WTC11 (cell line): ENCODE data around the gene GABPB1. TPM values are rescaled to one million over a fixed set of nuclear protein-coding genes. Genes with fewer than 3 reads are reported as not detected.

Source experiments
- ATAC-seq: fragments of 200-7000 bp; cut with Tn5 transposase; 2 replicates; pipeline ENCODE4 v1.10.0; 2021; ENCODE audit warnings: mild to moderate bottlenecking, moderate library complexity
- CTCF ChIA-PET: fragments of 300-600 bp; sonication (Branson Sonifier 250); formaldehyde crosslinking; loops from one replicate; lab custom pipeline; 2021; ENCODE audit warnings: antibody characterized with exemption; lab: Charles Lee
- POLR2A ChIA-PET: fragments of 350-600 bp; sonication (Branson Sonifier 250); formaldehyde crosslinking; loops from one replicate; lab custom pipeline; 2021; ENCODE audit warnings: antibody characterized with exemption; lab: Charles Lee
- DNase-seq: peaks from one replicate; pipeline ENCODE4 v3.0.0; 2021; ENCODE audit warnings: low spot score
- H3K27ac Mint-ChIP-seq: 2 replicates; pipeline ENCODE4 v1.8.0; 2021; ENCODE audit warnings: mixed read lengths
- H3K27me3 Mint-ChIP-seq: 2 replicates; pipeline ENCODE4 v1.8.0; 2021; ENCODE audit warnings: low read depth, mild to moderate bottlenecking, moderate library complexity, mixed read lengths
- H3K36me3 Mint-ChIP-seq: 2 replicates; pipeline ENCODE4 v1.8.0; 2021; ENCODE audit warnings: mixed read lengths
- H3K4me1 Mint-ChIP-seq: 2 replicates; pipeline ENCODE4 v1.8.0; 2022; ENCODE audit warnings: mixed read lengths
- H3K4me3 Mint-ChIP-seq: 2 replicates; pipeline ENCODE4 v1.8.0; 2021; ENCODE audit warnings: mild to moderate bottlenecking, moderate library complexity, mixed read lengths
- H3K9me3 Mint-ChIP-seq: 2 replicates; pipeline ENCODE4 v1.8.0; 2021; ENCODE audit warnings: mixed read lengths
- CREB1 ChIP-seq: sonication (generic); formaldehyde crosslinking; IDR thresholded peaks from 2 replicates; pipeline ENCODE4 v1.8.0; 2023; ENCODE audit warnings: mild to moderate bottlenecking, missing genetic modification reagents
- FOXP1 ChIP-seq: sonication (generic); formaldehyde crosslinking; IDR thresholded peaks from 2 replicates; pipeline ENCODE4 v1.8.0; 2022; ENCODE audit warnings: missing genetic modification reagents, mild to moderate bottlenecking, moderate library complexity, borderline replicate concordance
- GRHL2 ChIP-seq: fragments of 250-450 bp; sonication (Bioruptor Pico); IDR thresholded peaks from 2 replicates; pipeline ENCODE4 v1.8.0; 2022; ENCODE audit warnings: mild to moderate bottlenecking, moderate library complexity; ENCODE audit not compliant: insufficient replicate concordance, severe bottlenecking
- IRF2 ChIP-seq: sonication (generic); formaldehyde crosslinking; IDR thresholded peaks from 2 replicates; pipeline ENCODE4 v1.8.0; 2022; ENCODE audit warnings: low read depth, missing genetic modification reagents, borderline replicate concordance
- JAZF1 ChIP-seq: fragments of 250-450 bp; sonication (Bioruptor Pico); IDR thresholded peaks from 2 replicates; pipeline ENCODE4 v1.9.0; 2021; ENCODE audit warnings: moderate library complexity, mild to moderate bottlenecking, inconsistent platforms
- JUN ChIP-seq: sonication (generic); formaldehyde crosslinking; IDR thresholded peaks from 2 replicates; pipeline ENCODE4 v1.8.0; 2023; ENCODE audit warnings: mild to moderate bottlenecking, missing genetic modification reagents
- NR1H2 ChIP-seq: sonication (generic); formaldehyde crosslinking; IDR thresholded peaks from 2 replicates; pipeline ENCODE4 v1.9.0; 2021; ENCODE audit warnings: mild to moderate bottlenecking, moderate library complexity, missing genetic modification reagents
- STAT6 ChIP-seq: sonication (generic); formaldehyde crosslinking; conservative IDR thresholded peaks from 2 replicates; pipeline ENCODE4 v1.8.1; 2023; ENCODE audit warnings: mild to moderate bottlenecking, low read depth, missing genetic modification reagents, moderate library complexity
- TCF7 ChIP-seq: sonication (generic); formaldehyde crosslinking; IDR thresholded peaks from 2 replicates; pipeline ENCODE4 v1.8.0; 2022; ENCODE audit warnings: mild to moderate bottlenecking, low read depth, missing genetic modification reagents, moderate library complexity
- ZNF232 ChIP-seq: sonication (generic); formaldehyde crosslinking; IDR thresholded peaks from 2 replicates; pipeline ENCODE4 v1.8.0; 2022; ENCODE audit warnings: mild to moderate bottlenecking, missing genetic modification reagents
- ZNF423 ChIP-seq: fragments of 250-450 bp; sonication (Bioruptor Pico); IDR thresholded peaks from 2 replicates; pipeline ENCODE4 v2.1.2; 2022; ENCODE audit warnings: mild to moderate bottlenecking, moderate library complexity
- ZNF425 ChIP-seq: fragments of 250-450 bp; sonication (Bioruptor Pico); conservative IDR thresholded peaks from 2 replicates; pipeline ENCODE4 v1.9.0; 2021; ENCODE audit warnings: mild to moderate bottlenecking
- ZNF671 ChIP-seq: fragments of 250-450 bp; sonication (Bioruptor Pico); IDR thresholded peaks from 2 replicates; pipeline ENCODE4 v1.8.0; 2021; ENCODE audit warnings: mild to moderate bottlenecking
- ZSCAN18 ChIP-seq: fragments of 250-450 bp; sonication (Bioruptor Pico); IDR thresholded peaks from 2 replicates; pipeline ENCODE4 v2.1.2; 2022; ENCODE audit warnings: mild to moderate bottlenecking, moderate library complexity
- total RNA-seq: library from RNA; stranded (reverse); gene quantifications from 3 replicates; pipeline ENCODE4 v1.2.3, GENCODE V29; 2021
- TF ChIP-seq, protein P1 (sequence below): sonication (generic); formaldehyde crosslinking; IDR thresholded peaks from 2 replicates; pipeline ENCODE4 v1.8.1; 2023; ENCODE audit warnings: mild to moderate bottlenecking, moderate library complexity, missing genetic modification reagents
- TF ChIP-seq, protein P2 (sequence below): sonication (generic); formaldehyde crosslinking; IDR thresholded peaks from 2 replicates; pipeline ENCODE4 v1.8.0; 2022; ENCODE audit warnings: missing genetic modification reagents
- TF ChIP-seq, protein P3 (sequence below): fragments of 250-450 bp; sonication (Bioruptor Pico); IDR thresholded peaks from 2 replicates; pipeline ENCODE4 v1.9.0; 2021; ENCODE audit warnings: moderate library complexity, mild to moderate bottlenecking, inconsistent platforms, borderline replicate concordance
- TF ChIP-seq, protein P4 (sequence below): sonication (generic); formaldehyde crosslinking; IDR thresholded peaks from 2 replicates; pipeline ENCODE4 v1.8.1; 2023; ENCODE audit warnings: mild to moderate bottlenecking, missing genetic modification reagents, borderline replicate concordance

GABPB1 gene
- total RNA-seq, 1 experiment from 2014 or later = 28.9 TPM

DNA sequence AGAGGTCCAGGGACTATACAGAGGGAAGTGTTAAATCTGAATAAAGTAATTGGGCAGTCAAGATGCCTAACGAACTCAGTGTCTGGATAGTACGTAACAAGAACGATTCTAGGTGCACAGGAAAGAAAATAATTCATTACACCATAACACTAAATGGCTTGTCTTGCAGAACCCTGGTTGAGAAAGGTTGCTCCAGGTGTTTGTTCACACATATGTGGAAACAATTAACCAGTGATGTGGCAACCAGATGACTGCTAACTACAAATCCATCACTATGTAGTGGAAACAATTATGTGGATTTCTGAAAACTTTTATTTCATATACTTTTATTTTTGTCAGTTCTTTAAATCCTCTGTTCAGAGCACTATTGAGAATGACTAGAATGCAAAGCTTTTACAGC lies 79.1 kb downstream of the GABPB1 start:
- H3K27me3 Mint-ChIP-seq = no peaks in the 10 kb centered on the region
- POLR2A ChIA-PET = no interaction called here
- no peak for ATAC-seq
- H3K4me1 Mint-ChIP-seq = no peaks in the 10 kb centered on the region
- no peak for DNase-seq
- H3K36me3 Mint-ChIP-seq = no peaks in the 10 kb centered on the region
- H3K9me3 Mint-ChIP-seq = no peaks in the 10 kb centered on the region
- TF ChIP-seq ZSCAN18 (CRISPR knock-in tag) (no peak), STAT6 (CRISPR knock-in tag) (no peak), ZNF423 (no peak), GRHL2 (CRISPR knock-in tag) (no peak), JUN (CRISPR knock-in tag) (no peak), CREB1 (CRISPR knock-in tag) (no peak), ZNF425 (CRISPR knock-in tag) (no peak)
- TF ChIP-seq, all 79 proteins: peak for 0
- H3K4me3 Mint-ChIP-seq = no peak overlapping the region
- H3K27ac Mint-ChIP-seq = no peak overlapping the region
- CTCF ChIA-PET = no interaction called here

DNA sequence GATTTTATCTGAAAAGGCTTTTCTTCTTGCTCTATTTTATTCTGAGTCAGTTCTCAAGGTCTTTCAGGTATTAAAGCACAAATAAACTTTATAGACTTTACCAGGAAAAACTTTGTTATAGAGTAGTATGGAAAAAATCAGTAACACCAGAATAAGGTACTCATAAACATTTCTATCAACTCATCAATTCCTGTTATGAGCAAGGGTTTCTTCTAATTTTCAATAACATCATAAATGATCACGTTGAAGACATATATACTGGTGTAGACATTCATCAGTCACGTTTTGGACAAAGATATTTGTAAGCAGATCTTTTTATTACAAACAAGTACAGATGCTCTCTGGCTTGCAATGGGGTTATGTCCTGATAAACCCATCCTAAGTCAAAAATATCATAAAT lies 79.9 kb downstream of the GABPB1 start:
- Mint-ChIP-seq H3K9me3 (no peaks in the 10 kb centered on the region), H3K4me1 (no peaks in the 10 kb centered on the region), H3K27me3 (no peaks in the 10 kb centered on the region), H3K4me3 (no peak overlapping the region), H3K27ac (no peak overlapping the region), H3K36me3 (no peaks in the 10 kb centered on the region)
- no peak for DNase-seq
- CTCF ChIA-PET = no interaction called here
- POLR2A ChIA-PET = no interaction called here
- no peak for ATAC-seq
- TF ChIP-seq, protein P1, sequence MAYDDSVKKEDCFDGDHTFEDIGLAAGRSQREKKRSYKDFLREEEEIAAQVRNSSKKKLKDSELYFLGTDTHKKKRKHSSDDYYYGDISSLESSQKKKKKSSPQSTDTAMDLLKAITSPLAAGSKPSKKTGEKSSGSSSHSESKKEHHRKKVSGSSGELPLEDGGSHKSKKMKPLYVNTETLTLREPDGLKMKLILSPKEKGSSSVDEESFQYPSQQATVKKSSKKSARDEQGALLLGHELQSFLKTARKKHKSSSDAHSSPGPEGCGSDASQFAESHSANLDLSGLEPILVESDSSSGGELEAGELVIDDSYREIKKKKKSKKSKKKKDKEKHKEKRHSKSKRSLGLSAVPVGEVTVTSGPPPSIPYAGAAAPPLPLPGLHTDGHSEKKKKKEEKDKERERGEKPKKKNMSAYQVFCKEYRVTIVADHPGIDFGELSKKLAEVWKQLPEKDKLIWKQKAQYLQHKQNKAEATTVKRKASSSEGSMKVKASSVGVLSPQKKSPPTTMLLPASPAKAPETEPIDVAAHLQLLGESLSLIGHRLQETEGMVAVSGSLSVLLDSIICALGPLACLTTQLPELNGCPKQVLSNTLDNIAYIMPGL (CRISPR knock-in tag) = no peak
- no peak for TF ChIP-seq ZNF232 (CRISPR knock-in tag)
- no peak for TF ChIP-seq IRF2
- TF ChIP-seq, protein P2, sequence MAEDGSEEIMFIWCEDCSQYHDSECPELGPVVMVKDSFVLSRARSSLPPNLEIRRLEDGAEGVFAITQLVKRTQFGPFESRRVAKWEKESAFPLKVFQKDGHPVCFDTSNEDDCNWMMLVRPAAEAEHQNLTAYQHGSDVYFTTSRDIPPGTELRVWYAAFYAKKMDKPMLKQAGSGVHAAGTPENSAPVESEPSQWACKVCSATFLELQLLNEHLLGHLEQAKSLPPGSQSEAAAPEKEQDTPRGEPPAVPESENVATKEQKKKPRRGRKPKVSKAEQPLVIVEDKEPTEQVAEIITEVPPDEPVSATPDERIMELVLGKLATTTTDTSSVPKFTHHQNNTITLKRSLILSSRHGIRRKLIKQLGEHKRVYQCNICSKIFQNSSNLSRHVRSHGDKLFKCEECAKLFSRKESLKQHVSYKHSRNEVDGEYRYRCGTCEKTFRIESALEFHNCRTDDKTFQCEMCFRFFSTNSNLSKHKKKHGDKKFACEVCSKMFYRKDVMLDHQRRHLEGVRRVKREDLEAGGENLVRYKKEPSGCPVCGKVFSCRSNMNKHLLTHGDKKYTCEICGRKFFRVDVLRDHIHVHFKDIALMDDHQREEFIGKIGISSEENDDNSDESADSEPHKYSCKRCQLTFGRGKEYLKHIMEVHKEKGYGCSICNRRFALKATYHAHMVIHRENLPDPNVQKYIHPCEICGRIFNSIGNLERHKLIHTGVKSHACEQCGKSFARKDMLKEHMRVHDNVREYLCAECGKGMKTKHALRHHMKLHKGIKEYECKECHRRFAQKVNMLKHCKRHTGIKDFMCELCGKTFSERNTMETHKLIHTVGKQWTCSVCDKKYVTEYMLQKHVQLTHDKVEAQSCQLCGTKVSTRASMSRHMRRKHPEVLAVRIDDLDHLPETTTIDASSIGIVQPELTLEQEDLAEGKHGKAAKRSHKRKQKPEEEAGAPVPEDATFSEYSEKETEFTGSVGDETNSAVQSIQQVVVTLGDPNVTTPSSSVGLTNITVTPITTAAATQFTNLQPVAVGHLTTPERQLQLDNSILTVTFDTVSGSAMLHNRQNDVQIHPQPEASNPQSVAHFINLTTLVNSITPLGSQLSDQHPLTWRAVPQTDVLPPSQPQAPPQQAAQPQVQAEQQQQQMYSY (CRISPR knock-in tag) = no peak
- TF ChIP-seq ZNF671 = no peak
- no peak for TF ChIP-seq JAZF1 (CRISPR knock-in tag)
- TF ChIP-seq, protein P3, sequence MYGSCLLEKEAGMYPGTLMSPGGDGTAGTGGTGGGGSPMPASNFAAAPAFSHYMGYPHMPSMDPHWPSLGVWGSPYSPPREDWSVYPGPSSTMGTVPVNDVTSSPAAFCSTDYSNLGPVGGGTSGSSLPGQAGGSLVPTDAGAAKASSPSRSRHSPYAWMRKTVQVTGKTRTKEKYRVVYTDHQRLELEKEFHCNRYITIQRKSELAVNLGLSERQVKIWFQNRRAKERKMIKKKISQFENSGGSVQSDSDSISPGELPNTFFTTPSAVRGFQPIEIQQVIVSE (CRISPR knock-in tag) = no peak
- TF ChIP-seq FOXP1 (CRISPR knock-in tag) = no peak
- TF ChIP-seq, protein P4, sequence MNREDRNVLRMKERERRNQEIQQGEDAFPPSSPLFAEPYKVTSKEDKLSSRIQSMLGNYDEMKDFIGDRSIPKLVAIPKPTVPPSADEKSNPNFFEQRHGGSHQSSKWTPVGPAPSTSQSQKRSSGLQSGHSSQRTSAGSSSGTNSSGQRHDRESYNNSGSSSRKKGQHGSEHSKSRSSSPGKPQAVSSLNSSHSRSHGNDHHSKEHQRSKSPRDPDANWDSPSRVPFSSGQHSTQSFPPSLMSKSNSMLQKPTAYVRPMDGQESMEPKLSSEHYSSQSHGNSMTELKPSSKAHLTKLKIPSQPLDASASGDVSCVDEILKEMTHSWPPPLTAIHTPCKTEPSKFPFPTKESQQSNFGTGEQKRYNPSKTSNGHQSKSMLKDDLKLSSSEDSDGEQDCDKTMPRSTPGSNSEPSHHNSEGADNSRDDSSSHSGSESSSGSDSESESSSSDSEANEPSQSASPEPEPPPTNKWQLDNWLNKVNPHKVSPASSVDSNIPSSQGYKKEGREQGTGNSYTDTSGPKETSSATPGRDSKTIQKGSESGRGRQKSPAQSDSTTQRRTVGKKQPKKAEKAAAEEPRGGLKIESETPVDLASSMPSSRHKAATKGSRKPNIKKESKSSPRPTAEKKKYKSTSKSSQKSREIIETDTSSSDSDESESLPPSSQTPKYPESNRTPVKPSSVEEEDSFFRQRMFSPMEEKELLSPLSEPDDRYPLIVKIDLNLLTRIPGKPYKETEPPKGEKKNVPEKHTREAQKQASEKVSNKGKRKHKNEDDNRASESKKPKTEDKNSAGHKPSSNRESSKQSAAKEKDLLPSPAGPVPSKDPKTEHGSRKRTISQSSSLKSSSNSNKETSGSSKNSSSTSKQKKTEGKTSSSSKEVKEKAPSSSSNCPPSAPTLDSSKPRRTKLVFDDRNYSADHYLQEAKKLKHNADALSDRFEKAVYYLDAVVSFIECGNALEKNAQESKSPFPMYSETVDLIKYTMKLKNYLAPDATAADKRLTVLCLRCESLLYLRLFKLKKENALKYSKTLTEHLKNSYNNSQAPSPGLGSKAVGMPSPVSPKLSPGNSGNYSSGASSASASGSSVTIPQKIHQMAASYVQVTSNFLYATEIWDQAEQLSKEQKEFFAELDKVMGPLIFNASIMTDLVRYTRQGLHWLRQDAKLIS (CRISPR knock-in tag) = no peak
- no peak for TF ChIP-seq NR1H2 (CRISPR knock-in tag)
- TF ChIP-seq TCF7 (CRISPR knock-in tag) = no peak
